ENCODE results near the gene CLDN7. TPM values are rescaled to one million over a fixed set of nuclear protein-coding genes. Genes with fewer than 3 reads are reported as not detected.

Gene CLDN7, protein sequence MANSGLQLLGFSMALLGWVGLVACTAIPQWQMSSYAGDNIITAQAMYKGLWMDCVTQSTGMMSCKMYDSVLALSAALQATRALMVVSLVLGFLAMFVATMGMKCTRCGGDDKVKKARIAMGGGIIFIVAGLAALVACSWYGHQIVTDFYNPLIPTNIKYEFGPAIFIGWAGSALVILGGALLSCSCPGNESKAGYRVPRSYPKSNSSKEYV
- total RNA-seq (ENCODE audit: low replicate concordance): 0.70 and 1.6 TPM in 2 replicates

DNA sequence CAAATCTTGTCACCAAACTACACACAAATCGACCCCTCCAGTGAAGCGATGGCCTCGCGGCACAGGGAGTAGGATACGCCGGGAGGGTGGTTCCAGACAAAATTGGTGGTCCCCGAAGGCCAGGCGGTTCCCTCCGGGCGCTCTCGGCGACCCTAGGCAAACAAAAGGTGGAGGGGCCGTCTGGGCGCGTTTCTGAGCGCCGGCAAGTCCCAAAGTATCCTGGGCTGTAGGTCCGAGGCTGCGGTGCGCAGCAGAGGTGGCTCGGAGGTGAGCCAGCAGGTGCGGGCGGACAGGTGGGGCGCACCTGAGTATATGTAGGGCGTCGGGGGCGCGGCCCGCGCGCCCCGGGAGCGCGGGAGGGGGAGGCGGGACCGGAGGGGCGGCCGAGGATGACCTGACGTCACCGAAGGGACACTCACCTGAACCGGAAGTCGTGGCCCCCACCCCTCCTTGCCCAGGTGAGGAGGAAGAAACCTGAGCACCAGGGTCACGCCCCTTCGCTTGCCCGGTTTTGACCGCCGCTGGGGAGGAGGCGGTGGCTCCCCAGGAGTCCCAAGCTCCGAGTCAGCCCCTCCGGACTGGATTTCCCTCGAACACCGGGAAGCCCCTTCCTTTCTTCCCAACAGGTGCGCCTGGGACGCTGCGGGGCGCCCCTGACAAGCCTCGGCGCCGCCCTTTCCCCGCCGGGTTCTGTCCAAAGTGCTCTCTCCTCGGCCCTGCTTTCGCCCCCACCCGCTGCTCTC is at the start of gene CLDN7:
Gene CLDN7 (minus strand): TSS at position 287 of the 743 bp plus-strand sequence. CDS start 435 bp downstream, outside the sequence.

DNA sequence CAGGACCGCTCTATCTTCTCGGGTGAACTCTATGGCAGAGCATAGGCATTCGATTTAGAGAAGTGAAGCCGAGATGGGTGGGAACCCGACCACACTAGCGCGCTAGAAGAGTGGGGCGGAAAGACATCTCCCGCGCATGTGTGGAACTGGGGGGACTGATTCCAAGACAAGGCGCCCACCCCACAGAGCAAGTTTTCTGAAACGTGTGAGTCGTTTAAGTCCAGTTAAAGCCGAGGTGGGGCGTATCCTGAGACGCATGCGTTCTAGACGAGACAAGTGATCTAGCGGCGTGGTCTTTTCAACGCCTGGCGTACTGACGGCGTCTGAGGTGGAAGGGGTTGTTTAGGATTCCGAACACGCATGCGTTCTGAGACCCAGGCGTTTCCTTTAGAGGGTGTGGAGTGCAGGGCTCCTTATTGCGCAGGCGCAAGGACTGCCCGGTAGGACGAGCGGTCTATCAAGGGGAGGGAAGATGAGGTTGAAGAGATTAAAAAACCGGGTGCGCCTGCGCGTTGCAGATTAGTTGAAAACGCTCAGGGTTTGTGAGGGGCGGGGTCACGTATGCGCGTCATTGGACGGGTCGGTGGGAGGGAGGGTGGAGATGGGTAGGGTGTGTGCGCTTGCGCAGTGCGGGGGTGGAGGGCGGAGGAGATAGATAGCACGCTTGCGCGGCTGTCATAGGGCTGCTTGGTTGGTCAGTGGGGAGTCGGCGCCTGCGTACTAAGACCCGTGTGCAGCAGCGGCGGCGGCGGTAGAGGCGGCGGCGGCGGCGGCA is 44.8 kb upstream of the CLDN7 start, which contains the start of gene EIF5A:
Gene EIF5A (plus strand): TSS at position 718 of the 775 bp plus-strand sequence. CDS start 2,008 bp downstream, outside the sequence.

GRCh38 chr17:7294614-7295153 is 32.4 kb upstream of the CLDN7 start, which contains the start of gene YBX2:
TSS of gene YBX2 (minus strand) at chr17:7294639. CDS start at chr17:7294500, 139 bp downstream.

DNA sequence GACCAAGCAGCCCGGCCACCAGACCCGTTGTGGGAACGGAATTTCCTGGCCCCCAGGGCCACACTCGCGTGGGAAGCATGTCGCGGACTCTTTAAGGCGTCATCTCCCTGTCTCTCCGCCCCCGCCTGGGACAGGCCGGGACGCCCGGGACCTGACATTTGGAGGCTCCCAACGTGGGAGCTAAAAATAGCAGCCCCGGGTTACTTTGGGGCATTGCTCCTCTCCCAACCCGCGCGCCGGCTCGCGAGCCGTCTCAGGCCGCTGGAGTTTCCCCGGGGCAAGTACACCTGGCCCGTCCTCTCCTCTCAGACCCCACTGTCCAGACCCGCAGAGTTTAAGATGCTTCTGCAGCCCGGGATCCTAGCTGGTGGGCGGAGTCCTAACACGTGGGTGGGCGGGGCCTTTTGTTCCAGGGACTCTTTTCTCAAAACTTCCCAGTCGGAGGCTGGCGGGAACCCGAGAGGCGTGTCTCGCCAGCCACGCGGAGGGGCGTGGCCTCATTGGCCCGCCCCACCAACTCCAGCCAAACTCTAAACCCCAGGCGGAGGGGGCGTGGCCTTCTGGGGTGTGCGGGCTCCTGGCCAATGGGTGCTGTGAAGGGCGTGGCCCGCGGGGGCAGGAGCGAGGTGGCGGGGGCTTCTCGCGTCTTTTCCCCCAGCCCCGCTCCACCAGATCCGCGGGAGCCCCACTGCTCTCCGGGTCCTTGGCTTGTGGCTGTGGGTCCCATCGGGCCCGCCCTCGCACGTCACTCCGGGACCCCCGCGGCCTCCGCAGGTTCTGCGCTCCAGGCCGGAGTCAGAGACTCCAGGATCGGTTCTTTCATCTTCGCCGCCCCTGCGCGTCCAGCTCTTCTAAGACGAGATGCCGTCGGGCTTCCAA is 19.0 kb upstream of the CLDN7 start, which contains the start of gene SLC2A4:
Gene SLC2A4 (plus strand): TSS at position 645 of the 879 bp plus-strand sequence. CDS start 217 bp downstream, at position 862.

DNA sequence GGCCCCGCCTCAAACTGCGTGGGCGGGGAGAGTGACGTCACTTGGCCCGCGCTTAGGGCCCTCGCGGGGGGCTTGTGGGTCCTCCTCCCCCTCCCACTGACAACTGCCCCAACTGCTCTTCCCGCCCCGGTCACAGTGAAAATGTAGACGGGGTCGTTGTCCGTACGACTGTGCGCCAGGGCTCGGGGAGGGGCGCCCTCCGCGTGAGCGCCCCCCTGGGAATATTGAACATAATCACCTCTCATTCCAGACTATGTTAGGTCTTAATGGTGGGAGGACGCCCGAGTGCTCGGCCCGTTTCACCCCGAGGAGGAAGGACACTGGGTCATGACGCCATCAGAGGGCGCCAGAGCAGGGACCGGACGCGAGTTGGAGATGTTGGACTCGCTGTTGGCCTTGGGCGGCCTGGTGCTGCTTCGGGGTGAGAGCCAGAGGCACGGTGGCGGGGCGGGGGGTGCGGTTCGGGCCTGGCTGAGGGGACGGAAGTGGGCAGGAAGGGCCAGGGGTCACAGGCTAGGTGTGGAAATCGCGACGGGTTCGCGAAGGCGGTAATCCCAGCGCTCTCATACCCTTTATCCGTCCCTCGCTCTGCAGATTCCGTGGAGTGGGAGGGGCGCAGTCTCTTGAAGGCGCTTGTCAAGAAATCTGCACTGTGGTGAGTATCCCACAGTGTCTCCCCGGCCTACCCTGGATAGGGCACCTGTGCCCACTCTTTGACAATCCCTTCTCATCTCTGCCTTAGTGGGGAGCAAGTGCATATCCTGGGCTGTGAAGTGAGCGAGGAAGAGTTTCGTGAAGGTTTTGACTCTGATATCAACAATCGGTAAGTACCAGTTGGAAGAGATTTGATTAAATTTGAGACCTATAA is 9.9 kb downstream of the CLDN7 start, which contains the start of gene ELP5:
Gene ELP5 (plus strand): TSS at position 40 of the 868 bp plus-strand sequence. CDS start 336 bp downstream, at position 376.

DNA sequence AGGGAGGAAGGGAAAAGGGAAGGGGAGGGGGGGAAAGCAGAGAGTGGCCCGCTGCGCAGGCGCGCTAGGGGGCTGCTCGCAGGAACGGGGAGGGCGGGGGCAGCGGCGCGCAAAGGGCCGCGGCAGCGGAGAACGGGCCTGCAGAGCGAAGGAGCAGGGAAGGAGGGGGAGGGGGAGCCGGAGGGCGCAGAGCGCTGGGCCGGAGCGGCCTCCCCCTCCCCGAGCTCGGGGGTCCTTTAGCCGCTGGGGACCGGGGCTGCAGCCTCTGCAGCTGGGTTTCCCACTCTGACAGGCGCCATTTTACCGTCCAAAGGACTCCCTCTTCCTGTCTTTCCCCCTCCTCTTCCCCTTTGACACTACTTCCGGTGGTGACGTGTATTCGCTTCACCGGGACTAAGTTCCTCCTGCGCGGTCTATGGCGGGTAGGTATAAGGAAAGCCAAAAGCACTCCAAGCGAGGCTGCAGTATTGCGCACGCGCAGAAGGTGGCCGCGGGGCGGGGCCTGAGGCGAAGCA is 10.6 kb downstream of the CLDN7 start, which contains the start of gene CTDNEP1:
Gene CTDNEP1 (minus strand): TSS at position 74 of the 515 bp plus-strand sequence. CDS start 438 bp downstream, outside the sequence.

GRCh38 chr17:7241783-7242716 is 20.2 kb downstream of the CLDN7 start, which contains the start of gene GABARAP:
TSS of gene GABARAP (minus strand) at chr17:7242449. CDS start at chr17:7242330, 119 bp downstream.

GRCh38 chr17:7239091-7240027 is 22.9 kb downstream of the CLDN7 start, which contains the start of gene PHF23:
TSS of gene PHF23 (minus strand) at chr17:7239457. CDS start at chr17:7239279, 178 bp downstream.

GRCh38 chr17:7234083-7234951 is 28.0 kb downstream of the CLDN7 start, which contains the start of gene DVL2:
TSS of gene DVL2 (minus strand) at chr17:7234517. CDS start at chr17:7234262, 255 bp downstream.

GRCh38 chr17:7219812-7220592 is 42.3 kb downstream of the CLDN7 start, which contains the start of the genes ACADVL and DLG4:
TSS of gene ACADVL (plus strand) at chr17:7219938. CDS start at chr17:7219985, 47 bp downstream.
TSS of gene DLG4 (minus strand) at chr17:7219836.

Other genes with a start within 250 kb of the CLDN7 start
- gene RNASEK, start 249.9 kb downstream of the CLDN7 start, total RNA-seq (ENCODE audit: low replicate concordance): 23.3 and 44.7 TPM in 2 replicates
- 0.30 and 0.47 TPM in 2 replicates for gene BCL6B, start 239.4 kb downstream of the CLDN7 start, total RNA-seq (ENCODE audit: low replicate concordance)
- 0.12 and 0.23 TPM in 2 replicates for gene SLC16A13, start 226.5 kb downstream of the CLDN7 start, total RNA-seq (ENCODE audit: low replicate concordance)
- gene SLC16A11, start 218.4 kb downstream of the CLDN7 start, total RNA-seq (ENCODE audit: low replicate concordance): 0.08 and 0.12 TPM in 2 replicates
- 0.70 TPM in 1 of 2 replicates, not detected in the other for gene CLEC10A, start 182.2 kb downstream of the CLDN7 start, total RNA-seq (ENCODE audit: low replicate concordance)
- not detected in 2 replicates for gene ASGR2, start 147.7 kb downstream of the CLDN7 start, total RNA-seq (ENCODE audit: low replicate concordance)
- gene ASGR1, start 83.1 kb downstream of the CLDN7 start, total RNA-seq (ENCODE audit: low replicate concordance): under 0.01 and 0.68 TPM in 2 replicates
- gene DLG4, start 42.6 kb downstream of the CLDN7 start, total RNA-seq (ENCODE audit: low replicate concordance): 8.3 and 20.8 TPM in 2 replicates
- gene ACADVL, start 42.5 kb downstream of the CLDN7 start, total RNA-seq (ENCODE audit: low replicate concordance): 248 and 288 TPM in 2 replicates
- gene DVL2, start 28.0 kb downstream of the CLDN7 start, total RNA-seq (ENCODE audit: low replicate concordance): 56.3 and 89.0 TPM in 2 replicates
- 38.3 and 41.2 TPM in 2 replicates for gene PHF23, start 23.0 kb downstream of the CLDN7 start, total RNA-seq (ENCODE audit: low replicate concordance)
- 180 and 222 TPM in 2 replicates for gene GABARAP, start 20.0 kb downstream of the CLDN7 start, total RNA-seq (ENCODE audit: low replicate concordance)
- 16.7 and 21.2 TPM in 2 replicates for gene CTDNEP1, start 10.7 kb downstream of the CLDN7 start, total RNA-seq (ENCODE audit: low replicate concordance)
- gene ELP5, start 10.3 kb downstream of the CLDN7 start, total RNA-seq (ENCODE audit: low replicate concordance): 20.6 and 25.9 TPM in 2 replicates
- 0.08 and 0.12 TPM in 2 replicates for gene SLC2A4, start 19.2 kb upstream of the CLDN7 start, total RNA-seq (ENCODE audit: low replicate concordance)
- not detected in 2 replicates for gene YBX2, start 32.2 kb upstream of the CLDN7 start, total RNA-seq (ENCODE audit: low replicate concordance)
- 688 and 774 TPM in 2 replicates for gene EIF5A, start 45.1 kb upstream of the CLDN7 start, total RNA-seq (ENCODE audit: low replicate concordance)
- gene GPS2, start 52.9 kb upstream of the CLDN7 start, total RNA-seq (ENCODE audit: low replicate concordance): 21.7 and 32.9 TPM in 2 replicates
- 16.8 and 28.4 TPM in 2 replicates for gene NEURL4, start 66.9 kb upstream of the CLDN7 start, total RNA-seq (ENCODE audit: low replicate concordance)
- 1.3 and 4.3 TPM in 2 replicates for gene ACAP1, start 74.1 kb upstream of the CLDN7 start, total RNA-seq (ENCODE audit: low replicate concordance)
- 4.9 and 10.4 TPM in 2 replicates for gene KCTD11, start 89.7 kb upstream of the CLDN7 start, total RNA-seq (ENCODE audit: low replicate concordance)
- not detected in 2 replicates for gene TMEM95, start 92.7 kb upstream of the CLDN7 start, total RNA-seq (ENCODE audit: low replicate concordance)
- 0.08 and 0.35 TPM in 2 replicates for gene TNK1, start 118.6 kb upstream of the CLDN7 start, total RNA-seq (ENCODE audit: low replicate concordance)
- 8.5 and 23.2 TPM in 2 replicates for gene PLSCR3, start 132.0 kb upstream of the CLDN7 start, total RNA-seq (ENCODE audit: low replicate concordance)
- gene TMEM256, start 141.6 kb upstream of the CLDN7 start, total RNA-seq (ENCODE audit: low replicate concordance): 42.7 and 135 TPM in 2 replicates
- 3.7 and 5.0 TPM in 2 replicates for gene NLGN2, start 145.4 kb upstream of the CLDN7 start, total RNA-seq (ENCODE audit: low replicate concordance)
- not detected in 2 replicates for gene SPEM1, start 157.8 kb upstream of the CLDN7 start, total RNA-seq (ENCODE audit: low replicate concordance)
- gene SPEM2, start 163.1 kb upstream of the CLDN7 start, total RNA-seq (ENCODE audit: low replicate concordance): not detected in 2 replicates
- not detected in 2 replicates for gene SPEM3, start 166.4 kb upstream of the CLDN7 start, total RNA-seq (ENCODE audit: low replicate concordance)
- gene TMEM102, start 173.0 kb upstream of the CLDN7 start, total RNA-seq (ENCODE audit: low replicate concordance): 0.94 and 4.4 TPM in 2 replicates
- 2.6 and 5.4 TPM in 2 replicates for gene FGF11, start 177.0 kb upstream of the CLDN7 start, total RNA-seq (ENCODE audit: low replicate concordance)
- gene CHRNB1, start 182.6 kb upstream of the CLDN7 start, total RNA-seq (ENCODE audit: low replicate concordance): 7.1 and 9.6 TPM in 2 replicates
- gene ZBTB4, start 217.2 kb upstream of the CLDN7 start, total RNA-seq (ENCODE audit: low replicate concordance): 9.2 and 9.8 TPM in 2 replicates
- not detected in 2 replicates for gene SLC35G6, start 219.0 kb upstream of the CLDN7 start, total RNA-seq (ENCODE audit: low replicate concordance)
- gene POLR2A, start 221.9 kb upstream of the CLDN7 start, total RNA-seq (ENCODE audit: low replicate concordance): 62.8 and 87.6 TPM in 2 replicates